ENCODE results near the gene PNLIP.

Gene PNLIP

GRCh38 chr10:116538992-116539391 lies 6.7 kb upstream of the PNLIP start:
- H3K4me1 ChIP-seq (ENCODE audit: control insufficient read depth, insufficient read depth, low read length) = no peaks in the 10 kb centered on the region
- H3K27me3 ChIP-seq (ENCODE audit: control insufficient read depth, insufficient read depth, low read length, poor library complexity, severe bottlenecking) = no peaks in the 10 kb centered on the region
- no peaks in the 10 kb centered on the region for H3K9me3 ChIP-seq (ENCODE audit: control insufficient read depth, low read length)
- H3K36me3 ChIP-seq (ENCODE audit: control insufficient read depth, insufficient read depth, low read length) = no peaks in the 10 kb centered on the region
- no peak overlapping the region for H3K4me3 ChIP-seq (ENCODE audit: insufficient read depth, low read depth, low read length)
- no peak overlapping the region for H3K27ac ChIP-seq (ENCODE audit: insufficient read depth, low read depth, low read length, poor library complexity, severe bottlenecking)

- Histone ChIP-seq H3K4me3 (ENCODE audit: insufficient read depth, low read depth, low read length) (no peak overlapping the region), H3K27ac (ENCODE audit: insufficient read depth, low read depth, low read length, poor library complexity, severe bottlenecking) (no peak overlapping the region), H3K27me3 (ENCODE audit: control insufficient read depth, insufficient read depth, low read length, poor library complexity, severe bottlenecking) (no peaks in the 10 kb centered on the region), H3K4me1 (ENCODE audit: control insufficient read depth, insufficient read depth, low read length) (no peaks in the 10 kb centered on the region), H3K36me3 (ENCODE audit: control insufficient read depth, insufficient read depth, low read length) (no peaks in the 10 kb centered on the region), H3K9me3 (ENCODE audit: control insufficient read depth, low read length) (no peaks in the 10 kb centered on the region)
- 93 to 96% methylated on average over 2 of the region's 2 CpGs for WGBS, 2 experiments
Measured at GRCh38 chr10:116540814-116541213, 4.9 kb upstream of the PNLIP start.

GRCh38 chr10:116542007-116542677 lies 3.6 kb upstream of the PNLIP start:
- Histone ChIP-seq H3K36me3 (ENCODE audit: control insufficient read depth, insufficient read depth, low read length) (no peaks in the 10 kb centered on the region), H3K27me3 (ENCODE audit: control insufficient read depth, insufficient read depth, low read length, poor library complexity, severe bottlenecking) (no peaks in the 10 kb centered on the region), H3K9me3 (ENCODE audit: control insufficient read depth, low read length) (no peaks in the 10 kb centered on the region), H3K4me1 (ENCODE audit: control insufficient read depth, insufficient read depth, low read length) (no peaks in the 10 kb centered on the region), H3K27ac (ENCODE audit: insufficient read depth, low read depth, low read length, poor library complexity, severe bottlenecking) (no peak overlapping the region), H3K4me3 (ENCODE audit: insufficient read depth, low read depth, low read length) (no peak overlapping the region)

- no peaks in the 10 kb centered on the region for H3K4me1 ChIP-seq (ENCODE audit: control insufficient read depth, insufficient read depth, low read length)
- H3K27ac ChIP-seq (ENCODE audit: insufficient read depth, low read depth, low read length, poor library complexity, severe bottlenecking) = no peak overlapping the region
- 83 to 100% methylated on average over 1 of the region's 1 CpG for WGBS, 2 experiments
Measured at GRCh38 chr10:116545122-116545521, 609 bp upstream of the PNLIP start.

GRCh38 chr10:116548301-116548700 lies 2.6 kb downstream of the PNLIP start:
- 93 to 97% methylated on average over 5 of the region's 5 CpGs for WGBS, 2 experiments

More at GRCh38 chr10:116545122-116545521, 609 bp upstream of the PNLIP start:
- no peaks in the 10 kb centered on the region for H3K9me3 ChIP-seq (ENCODE audit: control insufficient read depth, low read length)
- H3K27me3 ChIP-seq (ENCODE audit: control insufficient read depth, insufficient read depth, low read length, poor library complexity, severe bottlenecking) = no peaks in the 10 kb centered on the region
- H3K4me3 ChIP-seq (ENCODE audit: insufficient read depth, low read depth, low read length) = no peak overlapping the region
- H3K36me3 ChIP-seq (ENCODE audit: control insufficient read depth, insufficient read depth, low read length) = no peaks in the 10 kb centered on the region

GRCh38 chr10:116553378-116553980 lies 7.7 kb downstream of the PNLIP start:
- no peak overlapping the region for H3K27ac ChIP-seq (ENCODE audit: insufficient read depth, low read depth, low read length, poor library complexity, severe bottlenecking)
- no peaks in the 10 kb centered on the region for H3K4me1 ChIP-seq (ENCODE audit: control insufficient read depth, insufficient read depth, low read length)
- no peak overlapping the region for H3K4me3 ChIP-seq (ENCODE audit: insufficient read depth, low read depth, low read length)
- H3K9me3 ChIP-seq (ENCODE audit: control insufficient read depth, low read length) = no peaks in the 10 kb centered on the region
- H3K27me3 ChIP-seq (ENCODE audit: control insufficient read depth, insufficient read depth, low read length, poor library complexity, severe bottlenecking) = no peaks in the 10 kb centered on the region
- 93 to 95% methylated on average over 12 to 13 of the region's 13 CpGs for WGBS, 2 experiments
- no peaks in the 10 kb centered on the region for H3K36me3 ChIP-seq (ENCODE audit: control insufficient read depth, insufficient read depth, low read length)

More at GRCh38 chr10:116548301-116548700, 2.6 kb downstream of the PNLIP start:
- no peak overlapping the region for H3K4me3 ChIP-seq (ENCODE audit: insufficient read depth, low read depth, low read length)
- H3K9me3 ChIP-seq (ENCODE audit: control insufficient read depth, low read length) = no peaks in the 10 kb centered on the region
- H3K27ac ChIP-seq (ENCODE audit: insufficient read depth, low read depth, low read length, poor library complexity, severe bottlenecking) = no peak overlapping the region
- H3K4me1 ChIP-seq (ENCODE audit: control insufficient read depth, insufficient read depth, low read length) = no peaks in the 10 kb centered on the region
- no peaks in the 10 kb centered on the region for H3K27me3 ChIP-seq (ENCODE audit: control insufficient read depth, insufficient read depth, low read length, poor library complexity, severe bottlenecking)
- no peaks in the 10 kb centered on the region for H3K36me3 ChIP-seq (ENCODE audit: control insufficient read depth, insufficient read depth, low read length)

GRCh38 chr10:116554628-116555027 lies 8.9 kb downstream of the PNLIP start:
- Histone ChIP-seq H3K9me3 (ENCODE audit: control insufficient read depth, low read length) (no peaks in the 10 kb centered on the region), H3K27ac (ENCODE audit: insufficient read depth, low read depth, low read length, poor library complexity, severe bottlenecking) (no peak overlapping the region), H3K4me3 (ENCODE audit: insufficient read depth, low read depth, low read length) (no peak overlapping the region), H3K4me1 (ENCODE audit: control insufficient read depth, insufficient read depth, low read length) (no peaks in the 10 kb centered on the region), H3K27me3 (ENCODE audit: control insufficient read depth, insufficient read depth, low read length, poor library complexity, severe bottlenecking) (no peaks in the 10 kb centered on the region), H3K36me3 (ENCODE audit: control insufficient read depth, insufficient read depth, low read length) (no peaks in the 10 kb centered on the region)
- WGBS, 2 experiments = 84 to 86% methylated on average over 5 of the region's 5 CpGs

- Histone ChIP-seq H3K36me3 (ENCODE audit: control insufficient read depth, insufficient read depth, low read length) (no peaks in the 10 kb centered on the region), H3K4me3 (ENCODE audit: insufficient read depth, low read depth, low read length) (no peak overlapping the region), H3K27me3 (ENCODE audit: control insufficient read depth, insufficient read depth, low read length, poor library complexity, severe bottlenecking) (no peaks in the 10 kb centered on the region), H3K4me1 (ENCODE audit: control insufficient read depth, insufficient read depth, low read length) (no peaks in the 10 kb centered on the region), H3K9me3 (ENCODE audit: control insufficient read depth, low read length) (no peaks in the 10 kb centered on the region), H3K27ac (ENCODE audit: insufficient read depth, low read depth, low read length, poor library complexity, severe bottlenecking) (no peak overlapping the region)
- 85 to 88% methylated on average over 5 of the region's 6 CpGs for WGBS, 2 experiments
Measured at GRCh38 chr10:116555880-116556279, 10.1 kb downstream of the PNLIP start.

- Histone ChIP-seq H3K36me3 (ENCODE audit: control insufficient read depth, insufficient read depth, low read length) (no peaks in the 10 kb centered on the region), H3K27ac (ENCODE audit: insufficient read depth, low read depth, low read length, poor library complexity, severe bottlenecking) (no peak overlapping the region), H3K9me3 (ENCODE audit: control insufficient read depth, low read length) (no peaks in the 10 kb centered on the region), H3K4me1 (ENCODE audit: control insufficient read depth, insufficient read depth, low read length) (no peaks in the 10 kb centered on the region), H3K27me3 (ENCODE audit: control insufficient read depth, insufficient read depth, low read length, poor library complexity, severe bottlenecking) (no peaks in the 10 kb centered on the region), H3K4me3 (ENCODE audit: insufficient read depth, low read depth, low read length) (no peak overlapping the region)
- 89 to 91% methylated on average over 5 of the region's 5 CpGs for WGBS, 2 experiments
Measured at GRCh38 chr10:116557305-116557880, 11.7 kb downstream of the PNLIP start.

GRCh38 chr10:116565534-116565933 lies 19.8 kb downstream of the PNLIP start:
- H3K4me3 ChIP-seq (ENCODE audit: insufficient read depth, low read depth, low read length) = no peak overlapping the region
- WGBS, 2 experiments = 89 to 93% methylated on average over 8 of the region's 8 CpGs
- H3K4me1 ChIP-seq (ENCODE audit: control insufficient read depth, insufficient read depth, low read length) = no peaks in the 10 kb centered on the region
- H3K36me3 ChIP-seq (ENCODE audit: control insufficient read depth, insufficient read depth, low read length) = no peaks in the 10 kb centered on the region
- no peak overlapping the region for H3K27ac ChIP-seq (ENCODE audit: insufficient read depth, low read depth, low read length, poor library complexity, severe bottlenecking)
- no peaks in the 10 kb centered on the region for H3K27me3 ChIP-seq (ENCODE audit: control insufficient read depth, insufficient read depth, low read length, poor library complexity, severe bottlenecking)
- H3K9me3 ChIP-seq (ENCODE audit: control insufficient read depth, low read length) = no peaks in the 10 kb centered on the region
